HTERT RPE-1 (cell line): Measurements from ENCODE around the gene ZNF20.
"Not testable (repeated sequence)": the region's sequence is repeated elsewhere in the genome, so short reads cannot be mapped to it uniquely, and the experiment has no call there.

ENCODE experiments used
- in situ Hi-C: fragments of 300-500 bp; cut with MboI; formaldehyde crosslinking; loops from 4 replicates; pipeline ENCODE4 v1.14.3; 2020; ENCODE audit warnings: low sequenced_read_pairs

Gene ZNF20

GRCh38 chr19:12113121-12113520, 27.0 kb downstream of the ZNF20 start:
- in situ Hi-C loops = no loop called here

GRCh38 chr19:12112701-12113100, 27.4 kb downstream of the ZNF20 start:
- in situ Hi-C loops = no loop called here

- in situ Hi-C loops = no loop called here
These were observed 28.1 kb downstream of the ZNF20 start for GRCh38 chr19:12111943-12112637.

- in situ Hi-C loops = no loop called here
These were observed 29.0 kb downstream of the ZNF20 start for GRCh38 chr19:12111176-12111575.

- in situ Hi-C loops = not testable (repeated sequence)
These were observed 36.2 kb downstream of the ZNF20 start for GRCh38 chr19:12103909-12104308.

- in situ Hi-C loops = no loop called here
These were observed 42.1 kb downstream of the ZNF20 start for GRCh38 chr19:12098040-12098439.

- in situ Hi-C loops = no loop called here
These were observed 44.9 kb downstream of the ZNF20 start for GRCh38 chr19:12095111-12095790.

GRCh38 chr19:12093777-12094176, 46.4 kb downstream of the ZNF20 start:
- in situ Hi-C loops = no loop called here

GRCh38 chr19:12092956-12093355, 47.2 kb downstream of the ZNF20 start:
- in situ Hi-C loops = no loop called here

GRCh38 chr19:12092065-12092867, 47.9 kb downstream of the ZNF20 start:
- in situ Hi-C loops = no loop called here

GRCh38 chr19:12090807-12091206, 49.3 kb downstream of the ZNF20 start:
- in situ Hi-C loops = no loop called here

- in situ Hi-C loops = no loop called here
These were observed 54.9 kb downstream of the ZNF20 start for GRCh38 chr19:12085074-12085818.

GRCh38 chr19:12083336-12083735, 56.8 kb downstream of the ZNF20 start:
- in situ Hi-C loops = not testable (repeated sequence)
